Common myeloid progenitor, CD34-positive (primary cell): ENCODE measurements around the gene MAGI1.

Experiments used
- CTCF ChIA-PET: fragments of 350-600 bp; sonication (Branson Sonifier 250); formaldehyde crosslinking; loops from one replicate; lab custom pipeline; 2021; ENCODE audit warnings: antibody characterized with exemption; lab: Charles Lee
- POLR2A ChIA-PET: fragments of 350-600 bp; sonication (Branson Sonifier 250); formaldehyde crosslinking; loops from one replicate; lab custom pipeline; 2021; ENCODE audit warnings: antibody characterized with exemption; lab: Charles Lee
- DNase-seq, 3 donors: peaks; one replicate each; pipeline versions ENCODE4 v3.0.0 to v3.0.0-alpha.2; 2013
- H3K27ac ChIP-seq, 2 experiments: 1 replicate in 1 of 2; 2 replicates in 1 of 2; pipeline ENCODE4 v1.7.0; 2013; ENCODE audit warnings: inconsistent platforms in 2 of 2, low read length in 2 of 2, mild to moderate bottlenecking in 2 of 2, low read depth in 1 of 2, moderate library complexity in 1 of 2; ENCODE audit not compliant: severe bottlenecking in 2 of 2, insufficient read depth in 1 of 2, poor library complexity in 1 of 2
- H3K27me3 ChIP-seq, 5 experiments: replicated peaks in 2 of 5; 1 replicate in 3 of 5; 2 replicates in 2 of 5; pipeline versions ENCODE4 v1.6.1 to v1.7.0; 2013; ENCODE audit warnings: low read length in 4 of 5, mild to moderate bottlenecking in 2 of 5, moderate library complexity in 2 of 5, inconsistent platforms in 1 of 5; ENCODE audit not compliant: insufficient read depth in 5 of 5, control insufficient read depth in 4 of 5
- H3K36me3 ChIP-seq, 4 experiments: 1 replicate in 2 of 4; 2 replicates in 2 of 4; pipeline versions ENCODE4 v1.6.1 to v1.7.0; 2013; ENCODE audit warnings: low read length in 3 of 4, control low read depth in 1 of 4, mild to moderate bottlenecking in 1 of 4; ENCODE audit not compliant: control insufficient read depth in 4 of 4, insufficient read depth in 4 of 4
- H3K4me1 ChIP-seq, 4 experiments: 1 replicate in 3 of 4; 2 replicates in 1 of 4; pipeline versions ENCODE4 v1.6.1 to v1.7.1; 2013; ENCODE audit warnings: low read length in 3 of 4, mild to moderate bottlenecking in 3 of 4, control low read depth in 1 of 4, inconsistent platforms in 1 of 4, moderate library complexity in 1 of 4; ENCODE audit not compliant: control insufficient read depth in 4 of 4, insufficient read depth in 4 of 4; ENCODE audit errors: control extremely low read depth in 1 of 4
- H3K4me3 ChIP-seq, 7 experiments: 1 replicate in 4 of 7; 2 replicates in 3 of 7; pipeline versions ENCODE4 v1.5.1 to v1.7.0; 2013; ENCODE audit warnings: mild to moderate bottlenecking in 7 of 7, low read length in 6 of 7, moderate library complexity in 6 of 7, inconsistent platforms in 2 of 7, low read depth in 2 of 7, control low read depth in 1 of 7; ENCODE audit not compliant: insufficient read depth in 4 of 7, control insufficient read depth in 1 of 7; ENCODE audit errors: extremely low read depth in 1 of 7
- H3K9me3 ChIP-seq, 5 experiments: 1 replicate in 4 of 5; 2 replicates in 1 of 5; pipeline versions ENCODE4 v1.6.1 to v1.7.1; 2013; ENCODE audit warnings: low read length in 4 of 5, mild to moderate bottlenecking in 2 of 5, inconsistent platforms in 1 of 5, low read depth in 1 of 5, moderate library complexity in 1 of 5; ENCODE audit not compliant: control insufficient read depth in 4 of 5, insufficient read depth in 2 of 5; ENCODE audit errors: control extremely low read depth in 1 of 5
- WGBS: methylation state at CpG from one replicate; pipeline ENCODE4 v1.1.5; 2013; ENCODE audit not compliant: insufficient coverage; 5-methylcytosine and 5-hydroxymethylcytosine counted together

MAGI1 gene

GRCh38 chr3:65749066-65749465, 289.7 kb downstream of the MAGI1 start:
- no peak overlapping the region for H3K4me3 ChIP-seq
- H3K9me3 ChIP-seq, result no peaks in the 10 kb centered on the region
- POLR2A ChIA-PET, result interaction anchor here (0.5 kb wide), 1 partner anchor 11 kb away, joined by 3 read pairs; no protein-coding TSS in a partner anchor
- H3K36me3 ChIP-seq, result no peaks in the 10 kb centered on the region
- H3K4me1 ChIP-seq, result no peaks in the 10 kb centered on the region
- no peaks in the 10 kb centered on the region for H3K27me3 ChIP-seq
- H3K27ac ChIP-seq, result no peak overlapping the region
- no peak for DNase-seq
- WGBS, result no CpG with 5 or more reads among the region's 1 CpG
- CTCF ChIA-PET, result no interaction called here

GRCh38 chr3:65748326-65748725, 290.4 kb downstream of the MAGI1 start:
- no peak overlapping the region for H3K4me3 ChIP-seq
- H3K4me1 ChIP-seq, result no peaks in the 10 kb centered on the region
- no CpG with 5 or more reads among the region's 1 CpG for WGBS
- H3K27me3 ChIP-seq, result no peaks in the 10 kb centered on the region
- ChIA-PET POLR2A (no interaction called here), CTCF (no interaction called here)
- no peak for DNase-seq
- H3K27ac ChIP-seq, result no peak overlapping the region
- no peaks in the 10 kb centered on the region for H3K9me3 ChIP-seq
- H3K36me3 ChIP-seq, result no peaks in the 10 kb centered on the region

GRCh38 chr3:65746848-65747247, 291.9 kb downstream of the MAGI1 start:
- ChIA-PET POLR2A (no interaction called here), CTCF (no interaction called here)
- H3K27me3 ChIP-seq, result no peaks in the 10 kb centered on the region
- no peaks in the 10 kb centered on the region for H3K9me3 ChIP-seq
- DNase-seq, result no peak
- no peaks in the 10 kb centered on the region for H3K36me3 ChIP-seq
- 96% methylated on average over 4 of the region's 4 CpGs for WGBS
- H3K27ac ChIP-seq, result no peak overlapping the region
- no peak overlapping the region for H3K4me3 ChIP-seq
- H3K4me1 ChIP-seq, result no peaks in the 10 kb centered on the region

- ChIA-PET POLR2A (no interaction called here), CTCF (no interaction called here)
- H3K9me3 ChIP-seq, result no peaks in the 10 kb centered on the region
- no peaks in the 10 kb centered on the region for H3K36me3 ChIP-seq
- H3K4me3 ChIP-seq, result no peak overlapping the region
- 100% methylated on average over 2 of the region's 2 CpGs for WGBS
- no peak for DNase-seq
- no peaks in the 10 kb centered on the region for H3K4me1 ChIP-seq
- no peaks in the 10 kb centered on the region for H3K27me3 ChIP-seq
- no peak overlapping the region for H3K27ac ChIP-seq
Observed at GRCh38 chr3:65745306-65745705, 293.4 kb downstream of the MAGI1 start.

- ChIA-PET POLR2A (no interaction called here), CTCF (interaction anchor here (1.4 kb wide), 1 partner anchor 8 kb away, joined by 3 read pairs; no protein-coding TSS in a partner anchor)
- H3K4me1 ChIP-seq, result no peaks in the 10 kb centered on the region
- H3K27me3 ChIP-seq, result no peaks in the 10 kb centered on the region
- no peaks in the 10 kb centered on the region for H3K9me3 ChIP-seq
- H3K27ac ChIP-seq, result no peak overlapping the region
- WGBS, result no CpG with 5 or more reads among the region's 1 CpG
- DNase-seq, result no peak
- H3K36me3 ChIP-seq, result no peaks in the 10 kb centered on the region
- H3K4me3 ChIP-seq, result no peak overlapping the region
Observed at GRCh38 chr3:65742914-65743313, 295.8 kb downstream of the MAGI1 start.

- Histone ChIP-seq H3K27me3 (no peaks in the 10 kb centered on the region), H3K4me1 (no peaks in the 10 kb centered on the region), H3K27ac (no peak overlapping the region), H3K36me3 (no peaks in the 10 kb centered on the region), H3K4me3 (no peak overlapping the region), H3K9me3 (no peaks in the 10 kb centered on the region)
- POLR2A ChIA-PET, result no interaction called here
- no peak for DNase-seq
- no CpG with 5 or more reads among the region's 4 CpGs for WGBS
- CTCF ChIA-PET, result no interaction called here
Observed at GRCh38 chr3:65741540-65741939, 297.2 kb downstream of the MAGI1 start.

- ChIA-PET CTCF (no interaction called here), POLR2A (no interaction called here)
- no peaks in the 10 kb centered on the region for H3K27me3 ChIP-seq
Observed at GRCh38 chr3:65739901-65740541, 298.7 kb downstream of the MAGI1 start.

More at GRCh38 chr3:65739901-65740541, 298.7 kb downstream of the MAGI1 start:
- Histone ChIP-seq H3K9me3 (no peaks in the 10 kb centered on the region), H3K27ac (no peak overlapping the region), H3K4me3 (no peak overlapping the region), H3K4me1 (no peaks in the 10 kb centered on the region), H3K36me3 (no peaks in the 10 kb centered on the region)
- WGBS, result 100% methylated on average over 1 of the region's 3 CpGs
- DNase-seq, result no peak
